Activated gamma-delta T cell treated with Interleukin-2 at 50 U/mL for 16 hours (primary cell): Measurements from ENCODE around the gene BLOC1S3.

Experiments used
- DNase-seq: peaks from one replicate; pipeline ENCODE4 v3.0.0-alpha.2; 2020

BLOC1S3 gene

GRCh38 chr19:45146741-45147205, 31.8 kb upstream of the BLOC1S3 start:
- no peak for DNase-seq

GRCh38 chr19:45147835-45148676, 30.5 kb upstream of the BLOC1S3 start:
- no peak for DNase-seq

- no peak for DNase-seq
Measured at GRCh38 chr19:45149129-45149528, 29.5 kb upstream of the BLOC1S3 start.

GRCh38 chr19:45150180-45150579, 28.4 kb upstream of the BLOC1S3 start:
- no peak for DNase-seq

- no peak for DNase-seq
Measured at GRCh38 chr19:45150751-45151281, 27.8 kb upstream of the BLOC1S3 start.

GRCh38 chr19:45151320-45151719, 27.3 kb upstream of the BLOC1S3 start:
- no peak for DNase-seq

GRCh38 chr19:45151821-45152503, 26.6 kb upstream of the BLOC1S3 start:
- DNase-seq, result no peak

GRCh38 chr19:45152504-45153338, 25.9 kb upstream of the BLOC1S3 start:
- peak; percentile 36 for DNase-seq

- no peak for DNase-seq
Measured at GRCh38 chr19:45153339-45154063, 25.1 kb upstream of the BLOC1S3 start.

- no peak for DNase-seq
Measured at GRCh38 chr19:45154064-45154827, 24.3 kb upstream of the BLOC1S3 start.

GRCh38 chr19:45156011-45156630, 22.5 kb upstream of the BLOC1S3 start:
- DNase-seq, result no peak

GRCh38 chr19:45156751-45157150, 21.8 kb upstream of the BLOC1S3 start:
- no peak for DNase-seq

- DNase-seq, result no peak
Measured at GRCh38 chr19:45158503-45159209, 19.9 kb upstream of the BLOC1S3 start.

GRCh38 chr19:45159210-45159970, 19.2 kb upstream of the BLOC1S3 start:
- DNase-seq, result no peak

GRCh38 chr19:45159971-45160324, 18.6 kb upstream of the BLOC1S3 start:
- DNase-seq, result no peak

GRCh38 chr19:45160870-45161737, 17.5 kb upstream of the BLOC1S3 start, which contains the start of gene NKPD1:
Gene NKPD1, minus strand, starts transcription at chr19:45160982. Its CDS starts 832 bp downstream, at chr19:45160150.
- no peak for DNase-seq

GRCh38 chr19:45161738-45162607, 16.6 kb upstream of the BLOC1S3 start:
- no peak for DNase-seq
